Embryonic facial prominence (tissue), 1 donor: Measurements from ENCODE around the gene CHRNB2.

Experiments used
- DNase-seq: peaks from one replicate; pipeline ENCODE4 v3.0.0-alpha.2; 2016; ENCODE audit errors: extremely low spot score

Gene CHRNB2

DNA sequence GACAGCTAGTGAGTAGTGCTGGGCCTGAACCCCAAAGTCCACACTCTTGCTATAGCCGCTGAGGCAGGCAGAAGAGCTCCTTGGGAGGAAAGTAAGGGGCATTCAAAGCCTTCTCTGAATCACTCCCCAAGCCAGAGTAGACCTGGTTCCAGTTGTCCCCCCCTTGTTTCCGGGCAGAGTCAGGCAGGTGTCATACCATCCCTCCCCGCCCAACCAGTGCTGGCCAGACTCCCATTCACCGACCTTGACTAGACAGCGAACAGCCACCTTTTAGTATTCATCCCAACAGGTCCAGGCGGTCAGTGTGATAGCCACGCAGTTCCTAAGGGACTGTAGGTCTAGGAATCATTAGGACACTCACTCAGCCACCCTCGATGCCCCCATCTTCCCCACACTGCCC lies 11.8 kb downstream of the CHRNB2 start:
- no peak for DNase-seq

DNA sequence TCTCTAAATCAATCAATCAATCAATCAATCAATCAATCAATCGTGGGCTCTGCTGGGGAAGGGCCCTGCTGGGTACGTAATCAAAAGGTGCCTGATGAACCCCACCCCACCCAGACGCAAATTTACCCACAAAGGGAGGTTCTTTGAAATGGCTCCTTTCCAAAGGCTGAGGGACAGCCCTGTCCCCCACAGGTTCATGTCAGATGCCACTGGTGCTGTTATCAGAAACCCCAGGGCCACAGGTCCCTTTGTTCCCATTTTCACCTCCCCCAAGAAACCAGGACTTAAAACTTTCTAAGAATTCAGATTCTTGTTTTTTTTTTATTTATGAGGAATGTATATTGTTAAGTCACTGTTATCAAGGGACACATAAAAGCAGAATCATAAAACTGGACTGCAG lies 14.2 kb downstream of the CHRNB2 start:
- no peak for DNase-seq

DNA sequence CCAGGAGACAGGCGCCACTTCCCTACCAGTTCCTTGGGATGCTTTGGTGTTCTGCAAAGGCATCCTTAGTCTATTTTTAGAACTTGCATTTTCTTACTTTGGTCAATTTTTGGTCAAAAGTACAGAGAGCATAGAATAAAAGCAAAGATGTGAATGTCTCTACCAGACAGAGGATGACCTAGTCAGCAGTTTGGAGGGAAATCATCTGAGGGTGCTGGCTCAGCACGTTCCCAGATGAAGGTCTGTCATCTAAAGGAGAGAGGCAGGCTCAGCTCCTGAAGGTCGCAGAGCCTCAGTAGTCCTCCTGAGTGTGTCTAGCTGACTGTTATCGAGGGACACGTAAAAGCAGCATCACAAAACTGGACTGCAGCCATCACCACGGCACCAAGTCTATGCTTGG lies 15.3 kb downstream of the CHRNB2 start:
- DNase-seq = no peak

DNA sequence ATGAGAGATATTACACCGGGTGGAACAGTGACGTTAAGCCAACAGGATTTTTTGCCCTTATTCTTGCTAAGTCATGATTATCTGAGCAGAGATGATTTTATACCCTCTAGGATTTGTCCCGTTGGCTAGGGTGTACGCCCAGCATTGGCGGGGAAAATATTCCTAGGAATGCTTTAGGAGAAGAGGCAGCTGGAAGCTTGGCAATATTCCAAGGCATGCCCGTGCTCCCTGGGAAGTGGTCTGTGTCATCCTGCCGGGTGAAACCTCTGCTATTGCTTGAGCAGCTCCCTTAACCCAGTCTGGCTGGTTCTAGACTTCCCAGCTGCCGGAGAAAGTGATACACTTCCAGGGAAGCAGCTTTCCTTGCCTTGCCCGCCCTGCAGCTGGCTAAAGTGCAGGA lies 16.2 kb downstream of the CHRNB2 start:
- DNase-seq = no peak

DNA sequence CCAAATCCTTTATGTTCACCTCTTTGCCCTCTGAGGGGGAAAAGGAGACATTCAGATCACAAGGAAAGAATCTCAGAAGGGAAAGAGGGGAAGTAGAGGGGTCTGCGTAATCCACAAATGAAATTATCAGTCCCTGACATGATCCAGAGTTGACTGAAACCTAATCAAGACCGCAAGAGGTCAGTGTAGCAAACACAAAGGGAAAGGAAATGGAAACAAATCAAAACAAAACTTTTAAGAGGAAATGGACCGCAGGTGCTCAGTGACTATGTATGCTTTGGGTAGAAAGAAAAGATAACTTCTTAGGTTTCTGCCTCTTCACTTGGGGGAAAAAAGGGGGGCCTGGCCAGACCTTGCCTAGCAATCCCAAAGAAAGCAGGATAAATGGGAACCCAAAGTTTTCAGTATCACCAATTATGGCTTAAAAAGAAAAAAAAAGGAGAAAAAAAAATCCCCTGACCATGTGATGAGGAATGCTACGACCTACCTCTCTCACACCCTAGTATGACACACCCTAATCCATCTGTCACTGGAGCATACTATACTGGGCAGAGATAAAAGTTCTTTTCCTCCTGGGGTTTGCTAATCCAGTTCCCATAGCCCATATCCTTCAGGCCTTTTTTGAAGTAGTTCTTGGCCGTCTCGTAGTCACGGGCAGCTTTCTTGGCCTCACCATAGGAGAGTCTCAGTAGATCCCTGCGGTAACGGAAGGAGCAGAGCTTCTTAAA lies 16.9 kb downstream of the CHRNB2 start:
- DNase-seq = no peak

DNA sequence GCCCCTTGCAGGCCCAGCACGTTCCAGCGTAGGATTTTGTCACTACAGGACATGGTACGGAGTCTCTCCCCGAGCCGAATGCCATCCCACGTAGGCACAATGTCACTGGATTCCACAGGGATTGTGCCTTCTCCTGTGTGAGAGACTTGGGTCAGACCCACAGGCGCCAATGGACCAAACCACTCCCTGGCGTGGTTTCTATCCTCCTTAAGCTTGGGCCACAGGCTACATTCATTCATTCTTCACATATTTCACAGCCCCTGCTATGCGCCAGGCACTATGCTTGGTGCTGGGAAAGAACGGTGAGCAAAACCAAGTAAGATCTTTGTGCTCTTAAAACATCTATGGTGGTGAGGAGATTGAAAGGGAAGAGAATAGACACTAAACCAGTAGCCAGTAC lies 18.7 kb downstream of the CHRNB2 start:
- DNase-seq = no peak

DNA sequence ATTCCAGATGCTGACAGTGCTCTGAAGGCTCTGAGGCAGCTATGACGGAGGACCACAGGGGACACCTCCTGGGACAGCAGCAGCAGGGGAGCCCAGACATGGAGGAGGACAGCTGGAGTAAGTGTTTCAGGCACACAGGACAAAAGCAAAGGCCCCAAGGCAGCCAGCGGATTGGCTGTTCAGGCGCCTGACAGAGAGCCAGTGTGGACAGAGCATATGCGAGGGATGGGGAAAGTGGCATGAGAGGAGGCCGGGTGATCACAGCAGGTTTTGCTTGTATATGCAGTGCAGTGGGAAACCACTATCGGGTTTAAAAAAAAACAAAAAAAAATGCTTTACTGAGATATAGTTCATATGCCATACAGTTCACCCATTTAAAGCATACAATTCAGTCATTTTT lies 19.1 kb downstream of the CHRNB2 start:
- no peak for DNase-seq

DNA sequence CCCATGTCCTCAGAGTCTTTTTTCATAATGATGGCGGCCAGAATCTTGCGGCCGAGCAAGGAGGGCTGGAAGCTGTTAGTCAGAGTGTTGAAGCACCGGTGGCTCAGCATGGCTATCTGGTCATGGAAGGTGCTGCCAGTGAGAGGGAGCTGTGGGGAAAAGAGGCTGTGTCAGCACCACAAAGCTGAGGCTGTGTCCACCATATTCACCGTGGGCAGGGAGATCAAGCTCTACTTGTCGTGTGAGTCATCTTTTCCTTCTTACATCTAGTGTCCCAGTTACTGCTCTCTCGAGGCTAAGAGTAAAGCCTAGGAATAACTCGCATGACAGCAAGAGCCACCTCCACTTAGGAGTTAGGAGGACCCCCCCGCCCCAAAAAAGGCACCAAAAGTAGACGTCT lies 22.2 kb downstream of the CHRNB2 start:
- DNase-seq = no peak

DNA sequence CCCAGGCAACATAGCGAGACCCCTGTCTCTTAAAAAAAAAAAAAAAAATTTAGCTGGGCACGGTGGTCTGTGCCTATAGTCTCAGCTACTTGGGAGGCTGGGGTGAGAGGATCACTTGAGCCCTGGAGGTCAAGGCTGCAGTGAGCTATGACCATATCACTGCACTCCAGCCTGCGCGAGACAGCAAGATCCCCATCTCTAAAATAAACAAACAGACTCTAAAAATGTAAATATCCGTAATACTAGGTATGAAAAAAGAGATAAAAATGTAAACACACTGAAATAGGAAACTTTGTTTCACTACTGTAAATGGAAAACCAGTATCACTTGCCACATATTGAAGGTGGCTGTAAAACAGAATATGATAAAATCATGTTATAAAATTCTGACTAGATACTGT lies 23.2 kb downstream of the CHRNB2 start:
- DNase-seq = no peak

DNA sequence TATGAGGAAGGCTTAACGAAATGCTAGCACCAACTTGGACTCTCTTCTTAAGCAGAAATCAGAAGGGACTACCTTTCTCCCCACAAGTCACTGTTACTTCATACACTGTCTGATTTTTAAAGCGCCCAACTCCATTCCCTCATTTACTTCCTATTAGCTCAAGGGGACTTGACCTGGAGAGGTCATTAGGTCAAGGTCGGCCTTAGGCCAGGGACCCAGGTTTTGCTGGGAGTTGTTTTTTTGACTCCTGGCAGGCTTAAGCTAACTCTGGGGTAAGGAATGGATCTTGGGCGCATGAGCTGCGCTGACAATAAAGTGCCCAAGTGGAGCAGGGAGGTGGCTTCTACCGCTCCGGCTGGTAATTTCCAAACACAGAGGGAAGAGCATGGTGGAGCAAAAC lies 23.6 kb downstream of the CHRNB2 start:
- DNase-seq = no peak

DNA sequence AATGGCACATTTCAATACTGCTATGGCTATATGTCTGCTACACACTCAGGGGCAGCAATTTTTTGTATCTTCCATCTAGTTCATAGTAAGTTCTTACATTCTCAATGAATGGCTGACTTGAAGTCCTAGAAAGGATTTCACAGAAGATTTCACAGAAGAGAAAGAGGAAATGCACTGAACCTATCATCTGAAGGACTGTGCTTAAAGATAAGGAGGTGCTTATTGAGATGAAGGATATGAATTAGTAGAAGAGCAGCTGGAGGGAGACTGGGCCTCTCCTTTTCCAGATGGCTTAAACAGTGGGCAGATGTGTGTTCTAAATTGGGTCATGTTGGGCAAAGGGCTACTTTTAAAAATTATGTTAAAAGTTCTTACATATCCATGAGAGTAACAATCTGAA lies 25.8 kb downstream of the CHRNB2 start:
- no peak for DNase-seq

DNA sequence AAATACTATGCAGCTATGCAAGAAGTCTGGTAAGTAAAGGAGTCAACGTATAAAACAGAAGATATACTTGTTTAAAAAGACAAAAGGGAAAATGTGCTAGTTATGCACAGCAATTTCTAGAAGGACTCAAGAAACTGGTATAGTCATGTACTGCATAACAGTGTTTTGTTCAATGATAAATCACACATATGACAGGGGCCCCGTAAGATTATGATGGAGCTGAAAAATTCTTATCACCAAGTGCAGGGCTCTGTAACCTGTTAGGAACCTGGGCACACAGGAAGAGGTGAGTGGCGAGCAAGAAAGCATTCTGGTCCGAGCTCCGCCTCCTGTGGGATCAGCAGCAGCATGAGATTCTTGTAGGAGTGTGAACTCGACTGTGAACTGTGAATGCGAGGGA lies 27.2 kb downstream of the CHRNB2 start:
- DNase-seq = no peak

DNA sequence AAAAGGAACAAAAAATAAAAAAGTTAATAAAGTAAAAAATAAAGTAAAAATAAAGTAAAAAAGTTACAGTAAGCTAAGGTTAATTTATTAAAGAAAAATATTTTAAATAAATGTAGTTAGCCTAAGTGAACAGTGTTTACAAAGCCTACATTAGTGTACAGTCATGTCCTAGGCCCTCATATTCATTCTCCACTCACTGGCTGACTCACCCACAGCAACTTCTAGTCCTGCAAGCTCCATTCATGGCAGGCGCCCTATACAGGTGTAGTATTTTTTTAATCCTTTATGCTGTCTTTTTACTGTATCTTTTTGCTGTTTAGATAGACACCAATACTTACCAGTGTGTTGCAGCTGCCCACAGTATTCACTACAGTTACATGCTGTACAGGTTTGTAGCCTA lies 28.0 kb downstream of the CHRNB2 start:
- DNase-seq = no peak

DNA sequence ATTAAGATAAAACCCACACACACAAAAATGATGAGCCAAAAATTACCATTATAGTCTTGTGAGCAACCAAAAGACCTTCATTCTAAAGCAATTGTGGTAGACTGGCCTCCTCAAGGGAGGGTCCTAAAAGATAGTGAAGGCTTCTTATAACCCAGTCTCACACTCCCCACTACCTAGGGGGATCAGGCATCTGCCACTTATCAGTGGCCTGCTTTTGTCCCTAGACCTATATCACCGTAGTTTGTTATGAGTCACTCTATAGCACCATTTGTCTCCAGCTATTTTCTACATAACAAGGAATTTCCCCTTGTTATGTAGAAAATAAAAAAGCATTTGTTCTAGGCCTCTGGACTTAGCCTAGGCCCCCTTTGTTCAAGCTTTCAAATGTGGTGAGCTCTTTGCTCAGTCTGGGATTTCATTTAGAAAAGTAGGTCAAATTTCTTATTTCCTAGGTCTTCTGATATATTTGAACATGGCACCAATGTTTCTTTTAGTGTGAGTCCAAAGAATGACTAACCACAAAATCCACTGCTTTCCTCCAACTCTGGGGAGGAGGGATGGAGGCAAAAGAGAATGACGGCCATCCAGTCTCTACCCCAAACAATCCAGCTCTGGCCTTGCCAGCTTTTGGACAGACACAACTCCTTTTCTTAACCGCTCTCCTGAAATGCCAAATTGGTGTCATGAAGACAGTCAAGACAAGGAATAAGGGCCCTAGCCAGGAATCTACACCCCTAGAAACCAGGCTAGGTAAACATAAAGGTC lies 31.5 kb downstream of the CHRNB2 start:
- DNase-seq = no peak

DNA sequence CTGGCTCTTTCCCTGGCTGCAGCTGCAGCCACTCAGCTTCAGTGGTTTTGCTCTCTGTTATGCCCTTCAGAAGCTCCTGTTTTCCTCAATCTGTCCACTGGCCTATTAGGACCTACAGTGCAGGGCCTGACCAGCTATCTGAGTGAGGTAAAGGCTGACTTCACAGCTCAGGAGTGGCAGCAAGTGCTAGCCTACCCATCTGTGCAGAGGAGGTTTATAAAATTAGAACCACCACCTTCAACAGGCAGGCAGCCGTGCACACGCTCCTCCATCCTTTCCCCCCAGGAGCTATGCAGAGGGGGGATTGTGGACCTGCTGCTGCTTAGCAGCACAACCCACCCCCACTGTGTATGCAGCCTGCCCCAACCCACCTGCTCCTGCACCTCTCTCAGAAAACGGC lies 32.1 kb downstream of the CHRNB2 start:
- DNase-seq = no peak

DNA sequence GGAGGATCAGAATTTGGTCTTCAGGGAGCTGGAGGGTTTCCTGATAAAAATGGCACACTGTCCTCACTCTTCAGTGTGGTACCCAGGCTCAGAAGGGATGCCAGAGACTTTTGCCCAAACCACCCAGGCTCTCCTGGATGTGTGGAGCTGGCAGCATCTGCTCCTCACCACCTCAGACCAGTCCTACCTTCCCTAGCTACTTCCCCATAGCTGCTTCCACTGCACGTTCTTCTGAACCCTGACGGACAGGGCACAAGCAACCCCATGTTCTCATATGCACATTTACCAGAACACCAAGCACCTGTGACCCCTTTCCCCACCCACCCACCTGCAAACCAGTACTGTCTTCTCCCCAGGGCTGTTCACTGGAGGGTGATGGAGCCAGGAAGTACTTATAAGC lies 35.7 kb downstream of the CHRNB2 start:
- DNase-seq = no peak

DNA sequence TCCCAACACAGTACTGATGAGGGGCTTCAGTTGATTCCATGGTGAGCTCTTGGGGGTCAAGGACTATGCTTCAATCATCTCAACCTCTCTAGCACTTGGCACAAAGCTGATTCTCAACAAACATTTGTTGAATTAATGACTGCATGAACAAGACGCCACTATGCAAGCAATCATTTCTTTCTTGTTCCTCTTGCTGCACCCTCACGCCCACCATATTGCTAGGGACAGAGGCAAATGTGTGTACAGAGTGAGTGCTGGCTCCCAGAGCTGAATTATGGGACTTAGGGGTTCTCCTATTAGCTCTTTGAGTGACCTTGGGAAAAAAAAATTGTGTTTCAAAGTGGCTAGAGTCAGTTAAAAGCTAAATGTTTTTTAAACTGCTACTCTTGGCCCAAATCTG lies 38.0 kb downstream of the CHRNB2 start:
- DNase-seq = no peak

DNA sequence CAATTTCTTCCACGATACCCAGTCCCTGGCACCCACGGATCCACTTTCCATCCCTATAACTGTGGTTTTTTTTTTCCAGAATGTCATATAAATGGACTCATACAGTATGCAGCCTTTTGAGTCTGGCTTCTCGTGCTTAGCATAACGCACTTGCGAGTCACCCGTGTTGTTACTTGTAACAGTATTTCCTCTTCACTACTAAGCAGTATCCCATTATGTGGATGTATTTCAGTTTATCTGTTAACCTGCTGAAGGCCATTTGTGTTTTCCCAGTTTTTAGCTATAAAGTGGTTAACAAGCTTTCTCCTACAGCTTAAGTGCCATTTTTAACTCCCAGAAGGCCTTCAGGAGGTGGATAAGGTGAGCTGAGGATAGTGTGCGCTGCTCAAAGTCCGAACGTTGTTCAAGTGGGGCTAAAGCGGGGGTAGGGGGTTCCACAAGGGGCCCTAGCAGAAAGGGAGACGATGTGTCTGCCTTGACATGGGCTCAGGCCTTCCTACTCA lies 39.6 kb downstream of the CHRNB2 start:
- no peak for DNase-seq

DNA sequence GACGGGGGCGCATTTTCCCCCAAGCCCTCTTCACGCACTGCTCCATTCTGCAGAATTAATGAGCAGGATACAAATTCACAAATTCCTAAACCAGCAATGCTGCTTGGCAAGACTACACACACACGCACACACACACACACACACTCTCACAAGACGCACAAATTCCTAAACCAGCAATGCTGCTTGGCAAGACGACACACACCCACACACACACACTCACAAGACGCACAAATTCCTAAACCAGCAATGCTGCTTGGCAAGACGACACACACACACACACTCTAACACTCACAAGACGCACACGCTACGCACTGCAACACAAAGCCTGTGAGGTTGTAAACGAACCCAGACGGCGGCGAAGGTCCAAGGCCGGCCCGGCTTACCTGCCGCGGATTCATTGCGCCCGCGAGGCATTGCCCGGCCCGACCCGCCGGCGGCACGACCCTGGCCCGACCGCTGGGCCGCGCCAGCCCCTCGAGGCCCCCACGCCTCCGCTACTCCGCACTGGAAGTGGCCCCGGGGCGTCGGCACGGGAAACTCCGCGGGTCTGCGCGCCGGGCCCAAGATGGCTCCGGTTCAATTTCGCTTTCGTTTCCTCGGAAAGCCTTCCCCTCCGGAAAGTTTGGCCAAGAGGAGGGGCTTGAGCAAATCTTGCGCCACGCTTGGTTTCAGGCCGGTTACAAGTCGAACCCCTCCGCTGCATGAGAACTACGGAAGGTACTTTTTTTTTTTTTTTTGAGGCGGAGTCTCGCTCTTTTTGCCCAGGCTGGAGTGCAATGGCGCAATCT lies 40.2 kb downstream of the CHRNB2 start, which contains the start of gene ADAR:
ADAR (minus strand) TSS at position 578 of the 788 bp plus-strand sequence; CDS start at position 398, 180 bp downstream.
- peak; percentile 95 for DNase-seq

DNA sequence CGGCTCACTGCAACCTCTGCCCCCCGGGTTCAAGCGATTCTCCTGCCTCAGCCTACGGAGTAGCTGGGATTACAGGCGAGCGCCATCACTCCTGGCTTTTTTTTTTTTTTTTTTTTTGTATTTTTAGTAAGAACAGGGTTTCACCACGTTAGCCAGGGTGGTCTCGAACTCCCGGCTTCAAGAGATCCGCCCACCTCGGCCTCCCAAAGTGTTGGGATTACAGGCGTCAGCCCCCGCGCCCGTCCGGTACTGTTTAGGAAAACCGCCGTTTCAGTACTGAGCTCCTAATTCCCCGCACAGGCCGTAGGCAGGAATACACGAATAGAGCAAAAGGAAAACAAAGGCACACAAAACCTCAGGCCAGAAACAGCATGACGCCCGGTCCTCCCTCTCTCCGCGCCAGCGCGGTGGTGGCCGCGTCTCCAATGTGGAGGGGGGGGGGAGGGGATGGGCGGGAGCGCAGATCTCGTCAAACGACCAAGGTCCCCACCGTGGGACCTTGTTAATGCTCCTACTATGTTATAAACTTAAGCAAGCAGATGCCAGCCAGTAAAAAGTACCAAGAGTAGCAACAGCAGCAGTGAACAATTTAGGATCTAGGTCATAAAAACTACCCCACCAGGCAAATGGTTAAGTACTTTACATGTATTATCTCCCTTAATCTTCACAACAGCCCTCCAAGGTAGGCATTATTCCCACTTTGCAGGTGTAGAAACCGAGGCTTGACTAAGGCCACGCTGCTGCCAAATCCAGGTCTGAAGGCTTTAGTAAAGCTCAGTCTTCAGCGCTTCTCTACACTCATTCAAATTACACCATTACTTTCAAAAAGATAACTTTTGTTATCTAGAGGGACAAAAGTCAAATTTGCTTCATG lies 41.1 kb downstream of the CHRNB2 start:
- DNase-seq = no peak
